Brain pericyte (primary cell): ENCODE results near the gene GGPS1.
"Not testable (repeated sequence)": the region's sequence is repeated elsewhere in the genome, so short reads cannot be mapped to it uniquely, and the experiment has no call there.

Experiments
- DNase-seq: peaks from one replicate; pipeline ENCODE4 v3.0.0-alpha.2; 2012; ENCODE audit warnings: low read depth, low spot score

The GGPS1 gene

GRCh38 chr1:235304549-235305451, 23.6 kb upstream of the GGPS1 start:
- DNase-seq: no peak

- no peak for DNase-seq
These were observed 20.9 kb upstream of the GGPS1 start for GRCh38 chr1:235307158-235308124.

GRCh38 chr1:235309206-235309605, 19.2 kb upstream of the GGPS1 start:
- not testable (repeated sequence) for DNase-seq

GRCh38 chr1:235313262-235313661, 15.1 kb upstream of the GGPS1 start:
- no peak for DNase-seq

GRCh38 chr1:235313931-235314678, 14.3 kb upstream of the GGPS1 start:
- DNase-seq: no peak

GRCh38 chr1:235315173-235315572, 13.2 kb upstream of the GGPS1 start:
- DNase-seq: no peak

- no peak for DNase-seq
These were observed 12.6 kb upstream of the GGPS1 start for GRCh38 chr1:235315735-235316134.

- no peak for DNase-seq
These were observed 11.2 kb upstream of the GGPS1 start for GRCh38 chr1:235317168-235317567.

GRCh38 chr1:235319255-235319654, 9.1 kb upstream of the GGPS1 start:
- DNase-seq: no peak

- DNase-seq: no peak
These were observed 7.7 kb upstream of the GGPS1 start for GRCh38 chr1:235320521-235321179.

- DNase-seq: no peak
These were observed 4.1 kb upstream of the GGPS1 start for GRCh38 chr1:235324296-235324695.

- no peak for DNase-seq
These were observed 3.2 kb upstream of the GGPS1 start for GRCh38 chr1:235325139-235325538.

- no peak for DNase-seq
These were observed 2.5 kb upstream of the GGPS1 start for GRCh38 chr1:235325854-235326253.

GRCh38 chr1:235326719-235327558, 1.4 kb upstream of the GGPS1 start:
- DNase-seq: no peak

GRCh38 chr1:235327559-235328270, 655 bp upstream of the GGPS1 start, which contains the start of gene ARID4B:
TSS of gene ARID4B (minus strand) at chr1:235328179. CDS start at chr1:235326919, 1,260 bp downstream.
- no peak for DNase-seq

- DNase-seq: no peak
These were observed 951 bp downstream of the GGPS1 start for GRCh38 chr1:235329139-235329902.

- no peak for DNase-seq
These were observed 2.5 kb downstream of the GGPS1 start for GRCh38 chr1:235330918-235331285.

GRCh38 chr1:235331401-235331800, 3.0 kb downstream of the GGPS1 start:
- no peak for DNase-seq

- DNase-seq: no peak
These were observed 8.5 kb downstream of the GGPS1 start for GRCh38 chr1:235336903-235337302.
